HepG2 (cell line): ENCODE data around the gene NFASC.

ENCODE experiments used
- CTCF ChIP-seq: sonication (generic); formaldehyde crosslinking; IDR thresholded peaks from 2 replicates; pipeline ENCODE4 v1.5.0; 2020; ENCODE audit warnings: mild to moderate bottlenecking, missing genetic modification reagents, moderate library complexity
- MAX ChIP-seq: IDR thresholded peaks from 2 replicates; pipeline ENCODE4 v1.6.1; 2012; ENCODE audit warnings: inconsistent platforms
- MYNN ChIP-seq: sonication (generic); formaldehyde crosslinking; IDR thresholded peaks from 2 replicates; pipeline ENCODE4 v1.4.0; 2020; ENCODE audit warnings: mild to moderate bottlenecking, low read depth, missing genetic modification reagents
- POLR2AphosphoS5 ChIP-seq: IDR thresholded peaks from 2 replicates; pipeline ENCODE4 v1.6.1; 2012; ENCODE audit warnings: low read depth, low read length
- ZKSCAN1 ChIP-seq: fragments of 150-350 bp; IDR thresholded peaks from 2 replicates; pipeline ENCODE4 v1.6.1; 2014; ENCODE audit warnings: low read length

GRCh38 chr1:204836856-204837255, 33.8 kb upstream of the NFASC start:
- TF ChIP-seq CTCF (CRISPR knock-in tag) (no peak), MAX (no peak), ZKSCAN1 (no peak), MYNN (CRISPR knock-in tag) (no peak), POLR2AphosphoS5 (no peak)
